ENCODE data around the gene ZNF282. TPM values are rescaled to one million over a fixed set of nuclear protein-coding genes. Genes with fewer than 3 reads are reported as not detected.

Gene ZNF282
- total RNA-seq, 1 donor from 2014 or later: 53.5 TPM

- H3K4me1 Mint-ChIP-seq (ENCODE audit: low read depth): no peaks in the 10 kb centered on the region
- no peak overlapping the region for H3K27ac Mint-ChIP-seq
- DNase-seq (ENCODE audit: low spot score, unreplicated experiment): no peak
- H3K9me3 Mint-ChIP-seq (ENCODE audit: low read depth): no peaks in the 10 kb centered on the region
- H3K36me3 Mint-ChIP-seq (ENCODE audit: insufficient read depth): peaks cover 5% of the 10 kb centered on the region
- H3K4me3 Mint-ChIP-seq (ENCODE audit: low read depth): no peak overlapping the region
- no peak for TF ChIP-seq CTCF (IDR thresholded peaks at IDR 0.05; ENCODE audit: unreplicated experiment)
- H3K27me3 Mint-ChIP-seq: no peaks in the 10 kb centered on the region
Measured at GRCh38 chr7:149252378-149252777, 57.0 kb downstream of the ZNF282 start.

- H3K27ac Mint-ChIP-seq: no peak overlapping the region
- H3K36me3 Mint-ChIP-seq (ENCODE audit: insufficient read depth): peaks cover 5% of the 10 kb centered on the region
- no peaks in the 10 kb centered on the region for H3K27me3 Mint-ChIP-seq
- no peak for TF ChIP-seq CTCF (IDR thresholded peaks at IDR 0.05; ENCODE audit: unreplicated experiment)
- no peaks in the 10 kb centered on the region for H3K4me1 Mint-ChIP-seq (ENCODE audit: low read depth)
- no peak overlapping the region for H3K4me3 Mint-ChIP-seq (ENCODE audit: low read depth)
- no peaks in the 10 kb centered on the region for H3K9me3 Mint-ChIP-seq (ENCODE audit: low read depth)
- no peak for DNase-seq (ENCODE audit: low spot score, unreplicated experiment)
Measured at GRCh38 chr7:149253665-149254064, 58.3 kb downstream of the ZNF282 start.

GRCh38 chr7:149254181-149254858, 59.0 kb downstream of the ZNF282 start:
- no peak overlapping the region for H3K4me3 Mint-ChIP-seq (ENCODE audit: low read depth)
- H3K4me1 Mint-ChIP-seq (ENCODE audit: low read depth): no peaks in the 10 kb centered on the region
- H3K36me3 Mint-ChIP-seq (ENCODE audit: insufficient read depth): peaks cover 5% of the 10 kb centered on the region
- no peak for TF ChIP-seq CTCF (IDR thresholded peaks at IDR 0.05; ENCODE audit: unreplicated experiment)
- no peak for DNase-seq (ENCODE audit: low spot score, unreplicated experiment)
- H3K27ac Mint-ChIP-seq: no peak overlapping the region
- H3K27me3 Mint-ChIP-seq: no peaks in the 10 kb centered on the region
- H3K9me3 Mint-ChIP-seq (ENCODE audit: low read depth): no peaks in the 10 kb centered on the region

- H3K36me3 Mint-ChIP-seq (ENCODE audit: insufficient read depth): peaks cover 5% of the 10 kb centered on the region
- no peaks in the 10 kb centered on the region for H3K9me3 Mint-ChIP-seq (ENCODE audit: low read depth)
- no peak for TF ChIP-seq CTCF (IDR thresholded peaks at IDR 0.05; ENCODE audit: unreplicated experiment)
- no peak overlapping the region for H3K27ac Mint-ChIP-seq
- no peak overlapping the region for H3K4me3 Mint-ChIP-seq (ENCODE audit: low read depth)
- H3K27me3 Mint-ChIP-seq: no peaks in the 10 kb centered on the region
- DNase-seq (ENCODE audit: low spot score, unreplicated experiment): no peak
- no peaks in the 10 kb centered on the region for H3K4me1 Mint-ChIP-seq (ENCODE audit: low read depth)
Measured at GRCh38 chr7:149255174-149255573, 59.8 kb downstream of the ZNF282 start.

DNA sequence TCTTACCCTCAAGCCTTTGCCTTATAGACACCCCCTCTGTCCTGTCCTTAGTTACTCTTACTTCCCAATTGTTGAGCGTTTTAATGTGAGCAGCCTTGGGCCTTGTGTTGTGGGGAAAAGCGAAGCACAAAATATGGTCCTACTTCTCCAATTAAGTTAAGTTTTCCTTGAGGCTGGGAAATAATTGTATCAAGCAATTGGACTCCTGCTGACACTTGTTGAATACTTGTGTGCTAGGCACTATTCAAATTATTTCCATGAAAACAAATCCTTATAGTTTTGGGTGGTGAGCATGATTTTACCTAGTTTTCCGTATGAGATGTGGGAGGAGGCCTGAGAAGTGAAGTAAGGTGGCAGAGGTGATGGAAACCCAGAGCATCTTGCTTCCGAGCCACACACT, 61.2 kb downstream of the ZNF282 start:
- TF ChIP-seq CTCF (IDR thresholded peaks at IDR 0.05; ENCODE audit: unreplicated experiment): no peak
- Mint-ChIP-seq H3K4me1 (ENCODE audit: low read depth) (no peaks in the 10 kb centered on the region), H3K9me3 (ENCODE audit: low read depth) (no peaks in the 10 kb centered on the region), H3K4me3 (ENCODE audit: low read depth) (no peak overlapping the region), H3K36me3 (ENCODE audit: insufficient read depth) (peaks cover 5% of the 10 kb centered on the region), H3K27me3 (no peaks in the 10 kb centered on the region), H3K27ac (no peak overlapping the region)
- DNase-seq (ENCODE audit: low spot score, unreplicated experiment): no peak
